Epithelial cell of esophagus (primary cell): ENCODE results near the gene SIM2.

ENCODE experiments used
- DNase-seq: peaks from one replicate; pipeline ENCODE4 v3.0.0; 2010; ENCODE audit warnings: low read depth
- H3K4me3 ChIP-seq: 2 replicates; pipeline ENCODE4 v1.5.1; 2011; ENCODE audit warnings: mild to moderate bottlenecking, low read length, control low read depth
- CTCF ChIP-seq: IDR thresholded peaks from 2 replicates; pipeline ENCODE4 v1.5.1; 2011; ENCODE audit warnings: low read depth, mild to moderate bottlenecking, low read length, control low read depth, inconsistent platforms; ENCODE audit not compliant: insufficient read depth; ENCODE audit errors: missing control alignments

SIM2 gene

DNA sequence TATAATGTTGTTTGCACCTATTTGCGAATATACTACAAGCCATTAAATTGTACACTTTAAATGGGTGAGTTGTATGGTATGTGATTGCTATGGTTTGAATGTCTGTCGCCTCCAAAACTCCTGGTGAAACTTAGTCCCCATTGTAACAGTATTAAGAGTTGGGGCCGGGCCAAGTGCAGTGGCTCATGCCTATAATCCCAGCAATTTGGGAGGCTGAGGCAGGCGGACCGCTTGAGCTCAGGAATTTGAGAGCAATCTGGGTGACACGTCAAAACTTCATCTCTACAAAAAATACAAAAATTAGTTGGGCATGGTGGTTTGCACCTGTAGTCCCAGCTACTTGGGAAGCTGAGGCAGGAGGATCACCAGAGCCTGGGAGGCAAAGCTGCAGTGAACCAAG lies 12.0 kb upstream of the SIM2 start:
- no peak for TF ChIP-seq CTCF

DNA sequence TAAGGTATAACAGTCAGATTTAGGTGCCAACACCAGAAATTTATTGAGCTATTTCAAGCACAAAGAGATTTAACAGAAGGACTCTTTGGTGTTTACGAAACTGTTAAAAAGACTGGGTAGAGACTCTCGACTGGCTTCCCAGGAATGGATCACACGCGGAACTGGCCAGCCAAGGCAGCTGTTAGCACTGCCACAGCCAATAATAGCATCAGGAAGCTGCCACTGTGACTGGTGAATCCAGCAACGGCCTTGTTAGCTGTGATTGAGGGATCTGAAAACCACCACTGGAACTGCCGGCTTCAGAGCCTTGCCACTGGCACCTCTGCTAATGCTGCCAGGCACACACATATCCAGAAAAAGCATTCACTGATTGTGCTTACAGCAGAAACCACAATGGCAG lies 10.6 kb upstream of the SIM2 start:
- DNase-seq: no peak
- no peak for TF ChIP-seq CTCF
- no peak overlapping the region for H3K4me3 ChIP-seq

More for the DNA sequence above, 12.0 kb upstream of the SIM2 start:
- no peak for DNase-seq
- H3K4me3 ChIP-seq: no peak overlapping the region

- no peak overlapping the region for H3K4me3 ChIP-seq
- DNase-seq: no peak
- TF ChIP-seq CTCF: no peak
Observed at GRCh38 chr21:36689324-36689723, 9.6 kb upstream of the SIM2 start.

GRCh38 chr21:36690628-36691554 lies 8.0 kb upstream of the SIM2 start:
- no peak overlapping the region for H3K4me3 ChIP-seq
- no peak for TF ChIP-seq CTCF

GRCh38 chr21:36691555-36692041 lies 7.3 kb upstream of the SIM2 start:
- no peak for TF ChIP-seq CTCF
- H3K4me3 ChIP-seq: no peak overlapping the region
- no peak for DNase-seq

More at GRCh38 chr21:36690628-36691554, 8.0 kb upstream of the SIM2 start:
- no peak for DNase-seq

- DNase-seq: no peak
- no peak for TF ChIP-seq CTCF
- H3K4me3 ChIP-seq: no peak overlapping the region
Observed at GRCh38 chr21:36692114-36692834, 6.6 kb upstream of the SIM2 start.
